ENCODE results near the gene C5AR1.

C5AR1 gene

GRCh38 chr19:47371261-47371660 lies 61.6 kb downstream of the C5AR1 start:
- no peak for DNase-seq
